Suprapubic skin (tissue), 4 donors: ENCODE data around the gene IL3RA. TPM values are rescaled to one million over a fixed set of nuclear protein-coding genes. Genes with fewer than 3 reads are reported as not detected.
A peak's percentile ranks its signal among the peaks of the same experiment; 100 is the strongest.

ENCODE experiments used
- DNase-seq, 2 donors: peaks; one replicate each; pipeline ENCODE4 v3.0.0-alpha.2; 2019; ENCODE audit warnings: low spot score in 2 of 2
- H3K27ac ChIP-seq: fragments of 200-600 bp; sonication (generic); one replicate; pipeline ENCODE4 v1.5.1; 2019
- H3K27me3 ChIP-seq: fragments of 200-600 bp; sonication (generic); one replicate; pipeline ENCODE4 v1.5.1; 2019
- H3K36me3 ChIP-seq: fragments of 200-600 bp; sonication (generic); one replicate; pipeline ENCODE4 v1.5.1; 2019
- H3K4me1 ChIP-seq: fragments of 200-600 bp; sonication (generic); one replicate; pipeline ENCODE4 v1.5.1; 2019
- H3K4me3 ChIP-seq: fragments of 200-600 bp; sonication (generic); one replicate; pipeline ENCODE4 v1.5.1; 2019; ENCODE audit warnings: mild to moderate bottlenecking
- H3K9me3 ChIP-seq: fragments of 200-600 bp; sonication (generic); one replicate; pipeline ENCODE4 v1.5.1; 2019
- CTCF ChIP-seq, 2 donors: fragments of 200-600 bp in 1 of 2; fragments of 450-650 bp in 1 of 2; sonication (generic) in 1 of 2; IDR thresholded peaks; one replicate each; pipeline ENCODE4 v1.5.1; 2016 to 2019; ENCODE audit warnings: antibody characterized with exemption in 2 of 2, mild to moderate bottlenecking in 1 of 2, moderate library complexity in 1 of 2
- EP300 ChIP-seq: sonication (generic); formaldehyde crosslinking; IDR thresholded peaks from one replicate; pipeline ENCODE4 v1.6.1; 2017; ENCODE audit warnings: antibody characterized with exemption
- POLR2A ChIP-seq, 2 donors: fragments of 450-650 bp; IDR thresholded peaks; one replicate each; pipeline ENCODE4 v1.6.1; 2017; ENCODE audit warnings: antibody characterized with exemption in 2 of 2, mild to moderate bottlenecking in 2 of 2, moderate library complexity in 2 of 2
- POLR2AphosphoS5 ChIP-seq, 3 donors: sonication (generic); formaldehyde crosslinking; IDR thresholded peaks; one replicate each; pipeline ENCODE4 v1.6.1; 2017; ENCODE audit warnings: antibody characterized with exemption in 3 of 3
- WGBS: methylation state at CpG from one replicate; pipeline ENCODE4 v1.1.5; 2018; 5-methylcytosine and 5-hydroxymethylcytosine counted together
- total RNA-seq, 4 donors: library from RNA; depleted of rRNA; stranded (reverse); fragments of >200 nt; gene quantifications; one replicate each; pipeline ENCODE4 v1.1.0, GENCODE V29; 2016

Gene IL3RA
- total RNA-seq, 4 donors from 2014 or later, result 2.2 to 9.0 (median 3.4) TPM

GRCh38 chrX:1380672-1381233, 44.2 kb downstream of the IL3RA start:
- no peaks in the 10 kb centered on the region for H3K27me3 ChIP-seq
- no peaks in the 10 kb centered on the region for H3K4me1 ChIP-seq
- no peak for DNase-seq
- H3K4me3 ChIP-seq, result no peak overlapping the region
- 65% methylated on average over 19 of the region's 20 CpGs for WGBS
- no peaks in the 10 kb centered on the region for H3K9me3 ChIP-seq
- TF ChIP-seq POLR2A (IDR thresholded peaks at IDR 0.05) (no peak), EP300 (no peak)
- no peak overlapping the region for H3K27ac ChIP-seq
- H3K36me3 ChIP-seq, result peaks cover 32% of the 10 kb centered on the region

DNA sequence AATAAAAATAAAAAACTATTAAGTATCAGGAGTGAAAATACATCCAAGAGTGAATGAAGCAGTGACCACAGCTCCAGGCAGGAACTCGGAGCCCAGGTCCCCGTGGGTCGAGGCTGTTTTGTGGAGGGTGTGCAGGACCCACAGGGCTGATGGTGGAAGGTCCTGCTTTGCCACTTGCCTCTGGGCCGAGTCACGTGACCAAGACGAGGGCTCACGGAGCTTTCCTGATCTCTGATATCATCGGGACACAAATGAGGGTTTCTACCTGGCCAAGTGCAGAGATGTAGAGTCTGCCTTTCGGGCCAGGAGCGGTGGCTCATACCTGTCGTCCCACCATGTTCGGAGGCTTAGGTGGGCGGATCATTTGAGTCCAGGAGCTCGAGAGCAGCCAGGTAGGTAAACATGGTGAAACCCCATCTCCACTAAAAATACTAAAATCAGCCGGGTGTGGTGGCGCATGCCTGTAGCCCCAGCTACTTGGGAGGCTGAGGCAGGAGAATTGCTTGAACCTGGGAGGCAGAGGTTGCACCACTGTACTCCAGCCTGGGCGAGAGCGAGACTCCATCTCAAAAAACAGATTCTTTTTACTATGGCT, 48.2 kb downstream of the IL3RA start:
- H3K4me3 ChIP-seq, result no peak overlapping the region
- no peak for TF ChIP-seq EP300
- no peak for TF ChIP-seq CTCF (IDR thresholded peaks at IDR 0.05)
- TF ChIP-seq POLR2AphosphoS5 (IDR thresholded peaks at IDR 0.05), result no peak
- TF ChIP-seq POLR2A (IDR thresholded peaks at IDR 0.05), result no peak

DNA sequence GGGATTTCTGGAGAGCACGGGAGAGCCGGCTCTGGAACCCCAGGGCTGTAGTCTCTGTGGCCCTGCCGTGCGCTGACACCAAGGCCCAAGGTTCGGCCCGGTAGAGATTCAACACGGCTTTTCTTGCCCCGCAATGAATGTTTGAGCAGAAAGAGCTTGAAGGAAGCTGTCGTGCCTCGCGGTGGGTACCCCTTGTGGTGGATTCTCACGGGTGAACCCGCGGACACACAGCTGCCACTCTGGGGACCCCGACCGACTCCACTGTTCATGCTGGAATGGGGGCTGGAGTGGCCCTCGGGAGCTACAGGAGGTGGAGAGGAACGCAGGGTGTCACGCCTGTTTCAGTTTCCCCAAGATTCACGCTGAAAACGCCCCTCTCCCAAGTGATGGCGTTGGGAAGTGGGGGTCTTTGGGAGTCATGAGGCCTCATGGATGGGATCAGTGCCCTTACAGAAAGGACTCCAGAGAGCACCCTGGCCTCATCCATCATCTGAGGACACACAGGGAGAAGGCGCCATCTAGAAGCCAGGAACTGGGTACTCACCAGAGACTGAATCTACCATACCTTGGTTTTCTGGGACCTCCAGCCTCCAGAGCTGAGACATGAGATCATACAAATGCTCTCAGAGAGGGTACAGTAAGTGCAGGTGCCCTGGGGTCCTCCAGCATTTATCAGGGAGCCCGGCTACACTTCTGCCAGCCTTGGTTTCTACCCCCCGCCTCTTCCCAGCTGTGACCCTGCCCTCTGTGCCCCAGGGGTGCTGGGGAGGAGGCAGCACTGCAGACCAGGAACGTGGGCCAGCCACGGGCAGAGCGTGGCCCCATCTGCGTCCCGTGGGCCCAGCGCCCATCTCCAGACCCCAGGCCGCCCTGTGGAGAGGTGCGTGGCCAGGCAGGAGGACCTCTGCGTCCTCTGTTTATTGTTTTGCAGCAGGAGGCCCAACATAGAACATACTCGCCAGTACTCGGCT, 49.0 kb downstream of the IL3RA start:
- peak; percentile 55 to 73 for DNase-seq

More for the DNA sequence above, 48.2 kb downstream of the IL3RA start:
- 91% methylated on average over 14 of the region's 18 CpGs for WGBS
- Histone ChIP-seq H3K27ac (no peak overlapping the region), H3K36me3 (peaks cover 68% of the 10 kb centered on the region), H3K9me3 (no peaks in the 10 kb centered on the region), H3K4me1 (peaks cover 17% of the 10 kb centered on the region), H3K27me3 (no peaks in the 10 kb centered on the region)
- peak in 1 of 2 donors; percentile 76 for DNase-seq

DNA sequence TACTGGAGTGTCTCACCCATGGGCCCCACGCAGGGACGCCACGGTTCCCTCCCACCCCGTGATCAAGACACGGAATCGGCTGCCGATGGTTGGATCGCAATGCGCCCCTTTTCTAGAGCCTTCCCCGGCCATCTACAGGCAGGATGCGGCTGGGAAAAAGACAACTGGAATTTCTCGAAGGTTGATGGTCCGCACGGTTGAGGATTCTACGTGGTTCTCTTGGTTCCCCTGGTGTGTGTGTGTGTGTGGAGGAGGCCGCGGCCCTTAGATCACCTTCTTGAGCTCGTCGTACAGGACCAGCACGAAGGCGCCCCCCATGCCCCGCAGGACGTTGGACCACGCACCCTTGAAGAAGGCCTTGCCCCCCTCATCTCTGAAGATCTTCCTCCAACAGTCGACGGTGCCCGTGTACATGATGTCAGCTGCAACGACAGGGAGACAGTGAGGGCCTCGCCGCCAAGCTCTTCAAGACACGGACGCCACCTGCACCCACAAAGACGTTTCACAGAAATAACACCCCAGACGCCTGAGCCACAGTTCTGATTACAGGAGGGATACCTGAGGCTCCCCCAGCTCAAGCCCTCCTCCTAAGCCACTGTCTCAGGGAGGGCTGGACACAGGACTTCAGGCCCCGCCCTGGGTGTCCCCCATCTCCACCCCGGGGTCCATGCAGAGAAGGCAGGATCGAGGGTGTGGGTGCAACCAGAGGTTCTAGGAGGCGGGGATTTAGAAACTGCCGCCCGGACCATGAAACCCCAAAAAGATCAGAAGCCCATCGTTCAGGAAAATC, 49.9 kb downstream of the IL3RA start:
- TF ChIP-seq EP300 (no peak), CTCF (IDR thresholded peaks at IDR 0.05) (no peak), POLR2AphosphoS5 (IDR thresholded peaks at IDR 0.05) (no peak)
- Histone ChIP-seq H3K27me3 (no peaks in the 10 kb centered on the region), H3K27ac (no peak overlapping the region), H3K4me3 (no peak overlapping the region), H3K36me3 (peaks cover 75% of the 10 kb centered on the region), H3K4me1 (peaks cover 32% of the 10 kb centered on the region), H3K9me3 (no peaks in the 10 kb centered on the region)
- DNase-seq, result peak in 1 of 2 donors; percentile 61
- WGBS, result 97% methylated on average over 21 of the region's 41 CpGs

More for the DNA sequence above, 49.0 kb downstream of the IL3RA start:
- no peaks in the 10 kb centered on the region for H3K9me3 ChIP-seq
- TF ChIP-seq POLR2A (IDR thresholded peaks at IDR 0.05) (no peak), CTCF (IDR thresholded peaks at IDR 0.05) (no peak), POLR2AphosphoS5 (IDR thresholded peaks at IDR 0.05) (no peak), EP300 (no peak)
- WGBS, result 97% methylated on average over 13 of the region's 36 CpGs
- H3K36me3 ChIP-seq, result peaks cover 75% of the 10 kb centered on the region
- H3K27me3 ChIP-seq, result no peaks in the 10 kb centered on the region
- H3K27ac ChIP-seq, result no peak overlapping the region
- no peak overlapping the region for H3K4me3 ChIP-seq
- H3K4me1 ChIP-seq, result peaks cover 25% of the 10 kb centered on the region

- no peak for TF ChIP-seq POLR2AphosphoS5 (IDR thresholded peaks at IDR 0.05)
- no peak for TF ChIP-seq POLR2A (IDR thresholded peaks at IDR 0.05)
- no peak for TF ChIP-seq CTCF (IDR thresholded peaks at IDR 0.05)
- no peak for TF ChIP-seq EP300
These were observed 50.7 kb downstream of the IL3RA start for GRCh38 chrX:1387141-1387776.

More at GRCh38 chrX:1387141-1387776, 50.7 kb downstream of the IL3RA start:
- H3K36me3 ChIP-seq, result peaks cover 75% of the 10 kb centered on the region
- no peak overlapping the region for H3K4me3 ChIP-seq
- H3K27ac ChIP-seq, result no peak overlapping the region
- no peaks in the 10 kb centered on the region for H3K9me3 ChIP-seq
- peak in 1 of 2 donors; percentile 72 for DNase-seq
- H3K27me3 ChIP-seq, result no peaks in the 10 kb centered on the region
- WGBS, result 95% methylated on average over 24 of the region's 43 CpGs
- peaks cover 32% of the 10 kb centered on the region for H3K4me1 ChIP-seq
